ENCODE measurements around the gene CPEB4. TPM values are rescaled to one million over a fixed set of nuclear protein-coding genes. Genes with fewer than 3 reads are reported as not detected.

CPEB4 gene
- total and polyA plus RNA-seq, 2 experiments from 2014 or later, result 5.9 to 10.2 TPM

GRCh38 chr5:173878224-173878967 is 9.8 kb upstream of the CPEB4 start:
- H3K4me2 ChIP-seq, result no peak overlapping the region
- TF ChIP-seq EZH2phosphoT487 (IDR thresholded peaks at IDR 0.05; ENCODE audit: unreplicated experiment) (no peak), ETS1 (IDR thresholded peaks at IDR 0.05) (no peak), POLR2AphosphoS5 (IDR thresholded peaks at IDR 0.05; ENCODE audit: low read depth) (no peak), ZNF462 (CRISPR knock-in tag; IDR thresholded peaks at IDR 0.05) (no peak), ZNF331 (CRISPR knock-in tag; IDR thresholded peaks at IDR 0.05; ENCODE audit: low read depth) (no peak), STAT1 (IDR thresholded peaks at IDR 0.05; ENCODE audit: unreplicated experiment) (no peak), EZH2 (IDR thresholded peaks at IDR 0.05; ENCODE audit: low read depth, unreplicated experiment) (no peak), JUNB (IDR thresholded peaks at IDR 0.05; ENCODE audit: unreplicated experiment) (no peak), ZNF114 (CRISPR knock-in tag; IDR thresholded peaks at IDR 0.05) (no peak), CREB1 (CRISPR knock-in tag; IDR thresholded peaks at IDR 0.05; ENCODE audit: low read depth) (no peak), REST (IDR thresholded peaks at IDR 0.05; ENCODE audit: unreplicated experiment) (no peak), CTCF (conservative IDR thresholded peaks at IDR 0.05; ENCODE audit: low read depth in 2 of 2) (no peak)
- H3K9me2 ChIP-seq (ENCODE audit: insufficient read depth), result 0 out of 2 replicates have a peak, but pooled peaks cover 3% of the 10 kb centered on the region
- H3K36me3 ChIP-seq (ENCODE audit: insufficient read depth), result no peaks in the 10 kb centered on the region; the same call in 1 of the 2 replicates
- no peaks in the 10 kb centered on the region; the same call in 2 of the 3 replicates for H3K9me3 Mint-ChIP-seq
- no peaks in the 10 kb centered on the region for H3K36me3 Mint-ChIP-seq (ENCODE audit: low read depth)
- no peaks in the 10 kb centered on the region for H3K4me1 ChIP-seq (ENCODE audit: insufficient read depth)
- H3K4me3 ChIP-seq, result no peak overlapping the region
- H3K79me2 ChIP-seq (replicated peaks; ENCODE audit: insufficient read depth), result no peaks in the 10 kb centered on the region
- no peak overlapping the region for H2AFZ ChIP-seq
- H4K20me1 ChIP-seq (replicated peaks; ENCODE audit: insufficient read depth), result no peaks in the 10 kb centered on the region
- H3K27me3 ChIP-seq (ENCODE audit: insufficient read depth), result no peaks in the 10 kb centered on the region
- no peak overlapping the region for H3K27ac Mint-ChIP-seq
- H3K4me3 Mint-ChIP-seq, result no peak overlapping the region
- peaks cover 3% of the 10 kb centered on the region for H3K27me3 Mint-ChIP-seq (ENCODE audit: insufficient read depth, low read depth, poor library complexity)
- no peaks in the 10 kb centered on the region for H3K4me1 Mint-ChIP-seq
- no peaks in the 10 kb centered on the region for H3F3A ChIP-seq (replicated peaks; ENCODE audit: low read depth)
- DNase-seq (ENCODE audit: low spot score) (no peak), ATAC-seq (no peak)
- no peak overlapping the region for H3K27ac ChIP-seq (ENCODE audit: low read depth)
